WTC11 (cell line): ENCODE measurements around the gene UBLCP1. TPM values are rescaled to one million over a fixed set of nuclear protein-coding genes. Genes with fewer than 3 reads are reported as not detected.

Experiments
- ATAC-seq: fragments of 200-7000 bp; cut with Tn5 transposase; 2 replicates; pipeline ENCODE4 v1.10.0; 2021; ENCODE audit warnings: mild to moderate bottlenecking, moderate library complexity
- CTCF ChIA-PET: fragments of 300-600 bp; sonication (Branson Sonifier 250); formaldehyde crosslinking; loops from one replicate; lab custom pipeline; 2021; ENCODE audit warnings: antibody characterized with exemption; lab: Charles Lee
- POLR2A ChIA-PET: fragments of 350-600 bp; sonication (Branson Sonifier 250); formaldehyde crosslinking; loops from one replicate; lab custom pipeline; 2021; ENCODE audit warnings: antibody characterized with exemption; lab: Charles Lee
- DNase-seq: peaks from one replicate; pipeline ENCODE4 v3.0.0; 2021; ENCODE audit warnings: low spot score
- H3K27ac Mint-ChIP-seq: 2 replicates; pipeline ENCODE4 v1.8.0; 2021; ENCODE audit warnings: mixed read lengths
- H3K27me3 Mint-ChIP-seq: 2 replicates; pipeline ENCODE4 v1.8.0; 2021; ENCODE audit warnings: low read depth, mild to moderate bottlenecking, moderate library complexity, mixed read lengths
- H3K36me3 Mint-ChIP-seq: 2 replicates; pipeline ENCODE4 v1.8.0; 2021; ENCODE audit warnings: mixed read lengths
- H3K4me1 Mint-ChIP-seq: 2 replicates; pipeline ENCODE4 v1.8.0; 2022; ENCODE audit warnings: mixed read lengths
- H3K4me3 Mint-ChIP-seq: 2 replicates; pipeline ENCODE4 v1.8.0; 2021; ENCODE audit warnings: mild to moderate bottlenecking, moderate library complexity, mixed read lengths
- H3K9me3 Mint-ChIP-seq: 2 replicates; pipeline ENCODE4 v1.8.0; 2021; ENCODE audit warnings: mixed read lengths
- ATF1 ChIP-seq: sonication (generic); formaldehyde crosslinking; IDR thresholded peaks from 2 replicates; pipeline ENCODE4 v1.8.1; 2023; ENCODE audit warnings: mild to moderate bottlenecking, moderate library complexity, missing genetic modification reagents
- FOXJ3 ChIP-seq: sonication (generic); formaldehyde crosslinking; IDR thresholded peaks from 2 replicates; pipeline ENCODE4 v1.9.0; 2021; ENCODE audit warnings: missing genetic modification reagents, mild to moderate bottlenecking, borderline replicate concordance
- JUN ChIP-seq: sonication (generic); formaldehyde crosslinking; IDR thresholded peaks from 2 replicates; pipeline ENCODE4 v1.8.0; 2023; ENCODE audit warnings: mild to moderate bottlenecking, missing genetic modification reagents
- NFE2L1 ChIP-seq: sonication (generic); formaldehyde crosslinking; IDR thresholded peaks from 2 replicates; pipeline ENCODE4 v1.8.1; 2023; ENCODE audit warnings: missing genetic modification reagents
- NR1H2 ChIP-seq: sonication (generic); formaldehyde crosslinking; IDR thresholded peaks from 2 replicates; pipeline ENCODE4 v1.9.0; 2021; ENCODE audit warnings: mild to moderate bottlenecking, moderate library complexity, missing genetic modification reagents
- OVOL2 ChIP-seq: fragments of 250-450 bp; sonication (Bioruptor Pico); IDR thresholded peaks from 2 replicates; pipeline ENCODE4 v1.9.0; 2021; ENCODE audit warnings: mild to moderate bottlenecking, borderline replicate concordance
- RORB ChIP-seq: fragments of 250-450 bp; sonication (Bioruptor Pico); IDR thresholded peaks from 2 replicates; pipeline ENCODE4 v1.9.0; 2021; ENCODE audit warnings: mild to moderate bottlenecking
- ZNF138 ChIP-seq: sonication (generic); formaldehyde crosslinking; conservative IDR thresholded peaks from 2 replicates; pipeline ENCODE4 v1.8.1; 2022; ENCODE audit warnings: mild to moderate bottlenecking, moderate library complexity, missing genetic modification reagents
- ZNF281 ChIP-seq: sonication (generic); formaldehyde crosslinking; IDR thresholded peaks from 2 replicates; pipeline ENCODE4 v1.8.0; 2023; ENCODE audit warnings: mild to moderate bottlenecking, missing genetic modification reagents
- total RNA-seq: library from RNA; stranded (reverse); gene quantifications from 3 replicates; pipeline ENCODE4 v1.2.3, GENCODE V29; 2021
- TF ChIP-seq, protein P1 (sequence below): sonication (generic); formaldehyde crosslinking; IDR thresholded peaks from 2 replicates; pipeline ENCODE4 v1.8.1; 2022; ENCODE audit warnings: low read depth, mild to moderate bottlenecking, moderate library complexity, missing genetic modification reagents, borderline replicate concordance
- TF ChIP-seq, protein P2 (sequence below): sonication (generic); formaldehyde crosslinking; conservative IDR thresholded peaks from 2 replicates; pipeline ENCODE4 v1.8.1; 2022; ENCODE audit warnings: mild to moderate bottlenecking, missing genetic modification reagents
- TF ChIP-seq, protein P3 (sequence below): sonication (generic); formaldehyde crosslinking; conservative IDR thresholded peaks from 2 replicates; pipeline ENCODE4 v1.8.1; 2023; ENCODE audit warnings: mild to moderate bottlenecking, low read depth, missing genetic modification reagents, moderate library complexity
- TF ChIP-seq, protein P4 (sequence below): fragments of 250-450 bp; sonication (Bioruptor Pico); IDR thresholded peaks from 2 replicates; pipeline ENCODE4 v1.8.0; 2021; ENCODE audit warnings: mild to moderate bottlenecking
- TF ChIP-seq, protein P5 (sequence below): sonication (generic); formaldehyde crosslinking; IDR thresholded peaks from 2 replicates; pipeline ENCODE4 v1.8.1; 2022; ENCODE audit warnings: missing genetic modification reagents, borderline replicate concordance
- TF ChIP-seq, protein P6 (sequence below): sonication (generic); formaldehyde crosslinking; IDR thresholded peaks from 2 replicates; pipeline ENCODE4 v1.8.0; 2023; ENCODE audit warnings: missing genetic modification reagents, mild to moderate bottlenecking, borderline replicate concordance

Gene UBLCP1
- total RNA-seq, 1 experiment from 2014 or later, result 31.0 TPM

DNA sequence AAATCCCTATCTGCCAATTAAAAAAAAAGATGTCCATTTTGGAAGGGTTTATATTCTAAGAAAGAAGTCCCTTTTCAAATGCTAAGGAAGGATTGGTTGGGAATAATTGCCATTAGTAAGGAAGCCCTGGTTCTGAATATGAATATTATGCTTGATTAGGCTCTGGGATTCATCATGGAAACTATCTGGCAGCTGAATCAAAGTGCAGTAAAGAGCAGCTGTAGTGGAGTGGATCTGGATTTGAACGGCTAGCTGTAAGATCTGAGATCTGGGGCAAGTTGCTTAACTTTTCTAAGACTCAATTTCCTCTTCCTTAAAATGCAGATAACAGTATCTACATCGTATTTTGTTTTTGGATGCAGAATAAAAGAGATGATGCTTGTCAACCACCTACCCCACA lies 56.7 kb downstream of the UBLCP1 start:
- H3K4me3 Mint-ChIP-seq, result no peak overlapping the region
- no peak for DNase-seq
- ChIA-PET POLR2A (no interaction called here), CTCF (interaction anchor here (1.8 to 4.9 kb wide), 2 partner anchors 12 to 162 kb away, joined by 9 to 62 read pairs; no protein-coding TSS in a partner anchor)
- TF ChIP-seq ATF1 (CRISPR knock-in tag) (no peak), JUN (CRISPR knock-in tag) (no peak), ZNF281 (CRISPR knock-in tag) (no peak)
- TF ChIP-seq, protein P1, sequence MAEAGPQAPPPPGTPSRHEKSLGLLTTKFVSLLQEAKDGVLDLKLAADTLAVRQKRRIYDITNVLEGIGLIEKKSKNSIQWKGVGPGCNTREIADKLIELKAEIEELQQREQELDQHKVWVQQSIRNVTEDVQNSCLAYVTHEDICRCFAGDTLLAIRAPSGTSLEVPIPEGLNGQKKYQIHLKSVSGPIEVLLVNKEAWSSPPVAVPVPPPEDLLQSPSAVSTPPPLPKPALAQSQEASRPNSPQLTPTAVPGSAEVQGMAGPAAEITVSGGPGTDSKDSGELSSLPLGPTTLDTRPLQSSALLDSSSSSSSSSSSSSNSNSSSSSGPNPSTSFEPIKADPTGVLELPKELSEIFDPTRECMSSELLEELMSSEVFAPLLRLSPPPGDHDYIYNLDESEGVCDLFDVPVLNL, result no peak
- TF ChIP-seq, protein P2, sequence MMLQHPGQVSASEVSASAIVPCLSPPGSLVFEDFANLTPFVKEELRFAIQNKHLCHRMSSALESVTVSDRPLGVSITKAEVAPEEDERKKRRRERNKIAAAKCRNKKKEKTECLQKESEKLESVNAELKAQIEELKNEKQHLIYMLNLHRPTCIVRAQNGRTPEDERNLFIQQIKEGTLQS (CRISPR knock-in tag), result no peak
- TF ChIP-seq, protein P3, sequence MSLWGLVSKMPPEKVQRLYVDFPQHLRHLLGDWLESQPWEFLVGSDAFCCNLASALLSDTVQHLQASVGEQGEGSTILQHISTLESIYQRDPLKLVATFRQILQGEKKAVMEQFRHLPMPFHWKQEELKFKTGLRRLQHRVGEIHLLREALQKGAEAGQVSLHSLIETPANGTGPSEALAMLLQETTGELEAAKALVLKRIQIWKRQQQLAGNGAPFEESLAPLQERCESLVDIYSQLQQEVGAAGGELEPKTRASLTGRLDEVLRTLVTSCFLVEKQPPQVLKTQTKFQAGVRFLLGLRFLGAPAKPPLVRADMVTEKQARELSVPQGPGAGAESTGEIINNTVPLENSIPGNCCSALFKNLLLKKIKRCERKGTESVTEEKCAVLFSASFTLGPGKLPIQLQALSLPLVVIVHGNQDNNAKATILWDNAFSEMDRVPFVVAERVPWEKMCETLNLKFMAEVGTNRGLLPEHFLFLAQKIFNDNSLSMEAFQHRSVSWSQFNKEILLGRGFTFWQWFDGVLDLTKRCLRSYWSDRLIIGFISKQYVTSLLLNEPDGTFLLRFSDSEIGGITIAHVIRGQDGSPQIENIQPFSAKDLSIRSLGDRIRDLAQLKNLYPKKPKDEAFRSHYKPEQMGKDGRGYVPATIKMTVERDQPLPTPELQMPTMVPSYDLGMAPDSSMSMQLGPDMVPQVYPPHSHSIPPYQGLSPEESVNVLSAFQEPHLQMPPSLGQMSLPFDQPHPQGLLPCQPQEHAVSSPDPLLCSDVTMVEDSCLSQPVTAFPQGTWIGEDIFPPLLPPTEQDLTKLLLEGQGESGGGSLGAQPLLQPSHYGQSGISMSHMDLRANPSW (CRISPR knock-in tag), result no peak
- TF ChIP-seq, protein P4, sequence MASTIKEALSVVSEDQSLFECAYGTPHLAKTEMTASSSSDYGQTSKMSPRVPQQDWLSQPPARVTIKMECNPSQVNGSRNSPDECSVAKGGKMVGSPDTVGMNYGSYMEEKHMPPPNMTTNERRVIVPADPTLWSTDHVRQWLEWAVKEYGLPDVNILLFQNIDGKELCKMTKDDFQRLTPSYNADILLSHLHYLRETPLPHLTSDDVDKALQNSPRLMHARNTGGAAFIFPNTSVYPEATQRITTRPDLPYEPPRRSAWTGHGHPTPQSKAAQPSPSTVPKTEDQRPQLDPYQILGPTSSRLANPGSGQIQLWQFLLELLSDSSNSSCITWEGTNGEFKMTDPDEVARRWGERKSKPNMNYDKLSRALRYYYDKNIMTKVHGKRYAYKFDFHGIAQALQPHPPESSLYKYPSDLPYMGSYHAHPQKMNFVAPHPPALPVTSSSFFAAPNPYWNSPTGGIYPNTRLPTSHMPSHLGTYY (CRISPR knock-in tag), result no peak
- TF ChIP-seq, protein P5, sequence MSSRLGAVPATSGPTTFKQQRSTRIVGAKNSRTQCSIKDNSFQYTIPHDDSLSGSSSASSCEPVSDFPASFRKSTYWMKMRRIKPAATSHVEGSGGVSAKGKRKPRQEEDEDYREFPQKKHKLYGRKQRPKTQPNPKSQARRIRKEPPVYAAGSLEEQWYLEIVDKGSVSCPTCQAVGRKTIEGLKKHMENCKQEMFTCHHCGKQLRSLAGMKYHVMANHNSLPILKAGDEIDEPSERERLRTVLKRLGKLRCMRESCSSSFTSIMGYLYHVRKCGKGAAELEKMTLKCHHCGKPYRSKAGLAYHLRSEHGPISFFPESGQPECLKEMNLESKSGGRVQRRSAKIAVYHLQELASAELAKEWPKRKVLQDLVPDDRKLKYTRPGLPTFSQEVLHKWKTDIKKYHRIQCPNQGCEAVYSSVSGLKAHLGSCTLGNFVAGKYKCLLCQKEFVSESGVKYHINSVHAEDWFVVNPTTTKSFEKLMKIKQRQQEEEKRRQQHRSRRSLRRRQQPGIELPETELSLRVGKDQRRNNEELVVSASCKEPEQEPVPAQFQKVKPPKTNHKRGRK (CRISPR knock-in tag), result no peak
- ATAC-seq, result no peak
- no peak overlapping the region for H3K27ac Mint-ChIP-seq
- no peaks in the 10 kb centered on the region for H3K9me3 Mint-ChIP-seq
- H3K36me3 Mint-ChIP-seq, result no peaks in the 10 kb centered on the region
- H3K27me3 Mint-ChIP-seq, result no peaks in the 10 kb centered on the region
- H3K4me1 Mint-ChIP-seq, result no peaks in the 10 kb centered on the region

DNA sequence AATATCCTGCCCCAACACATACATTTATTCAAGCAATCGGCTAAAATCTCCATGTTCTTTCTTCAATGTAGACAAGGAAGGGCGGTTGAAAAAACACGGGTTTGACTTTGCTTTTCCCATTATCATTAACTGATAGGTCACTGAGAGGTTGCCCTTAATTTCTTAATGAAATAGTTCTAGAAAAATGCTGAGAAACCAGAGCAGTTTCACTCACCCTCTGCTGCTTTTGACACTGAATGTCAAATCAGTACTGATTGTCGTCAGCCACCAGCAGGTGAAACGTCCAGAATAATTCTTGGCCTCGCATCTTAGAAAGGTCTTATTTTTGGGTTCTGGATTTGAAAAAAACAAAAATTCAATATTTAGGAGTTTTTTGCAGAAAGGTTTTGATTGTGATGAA lies 59.1 kb downstream of the UBLCP1 start:
- Mint-ChIP-seq H3K27ac (no peak overlapping the region), H3K4me3 (no peak overlapping the region), H3K27me3 (no peaks in the 10 kb centered on the region), H3K36me3 (no peaks in the 10 kb centered on the region), H3K4me1 (no peaks in the 10 kb centered on the region), H3K9me3 (no peaks in the 10 kb centered on the region)
- TF ChIP-seq RORB (CRISPR knock-in tag), result no peak
- TF ChIP-seq FOXJ3, result no peak
- ATAC-seq (no peak), DNase-seq (no peak)
- ChIA-PET CTCF (interaction anchor here (0.7 to 1.4 kb wide), 2 partner anchors 10 to 12 kb away, joined by 3 to 4 read pairs; no protein-coding TSS in a partner anchor), POLR2A (no interaction called here)

GRCh38 chr5:159324102-159324755 lies 61.1 kb downstream of the UBLCP1 start:
- POLR2A ChIA-PET, result no interaction called here
- Mint-ChIP-seq H3K9me3 (no peaks in the 10 kb centered on the region), H3K4me1 (no peaks in the 10 kb centered on the region), H3K27ac (no peak overlapping the region), H3K27me3 (no peaks in the 10 kb centered on the region), H3K4me3 (no peak overlapping the region), H3K36me3 (no peaks in the 10 kb centered on the region)
- DNase-seq, result no peak
- ATAC-seq, result no peak
- CTCF ChIA-PET, result interaction anchor here (1.1 to 1.4 kb wide), 3 partner anchors 116 to 663 kb away, joined by 3 to 6 read pairs (median 4); no protein-coding TSS in a partner anchor
- TF ChIP-seq NR1H2 (CRISPR knock-in tag) (no peak), OVOL2 (CRISPR knock-in tag) (no peak), ZNF138 (CRISPR knock-in tag) (no peak), NFE2L1 (CRISPR knock-in tag) (no peak)
- TF ChIP-seq, protein P6, sequence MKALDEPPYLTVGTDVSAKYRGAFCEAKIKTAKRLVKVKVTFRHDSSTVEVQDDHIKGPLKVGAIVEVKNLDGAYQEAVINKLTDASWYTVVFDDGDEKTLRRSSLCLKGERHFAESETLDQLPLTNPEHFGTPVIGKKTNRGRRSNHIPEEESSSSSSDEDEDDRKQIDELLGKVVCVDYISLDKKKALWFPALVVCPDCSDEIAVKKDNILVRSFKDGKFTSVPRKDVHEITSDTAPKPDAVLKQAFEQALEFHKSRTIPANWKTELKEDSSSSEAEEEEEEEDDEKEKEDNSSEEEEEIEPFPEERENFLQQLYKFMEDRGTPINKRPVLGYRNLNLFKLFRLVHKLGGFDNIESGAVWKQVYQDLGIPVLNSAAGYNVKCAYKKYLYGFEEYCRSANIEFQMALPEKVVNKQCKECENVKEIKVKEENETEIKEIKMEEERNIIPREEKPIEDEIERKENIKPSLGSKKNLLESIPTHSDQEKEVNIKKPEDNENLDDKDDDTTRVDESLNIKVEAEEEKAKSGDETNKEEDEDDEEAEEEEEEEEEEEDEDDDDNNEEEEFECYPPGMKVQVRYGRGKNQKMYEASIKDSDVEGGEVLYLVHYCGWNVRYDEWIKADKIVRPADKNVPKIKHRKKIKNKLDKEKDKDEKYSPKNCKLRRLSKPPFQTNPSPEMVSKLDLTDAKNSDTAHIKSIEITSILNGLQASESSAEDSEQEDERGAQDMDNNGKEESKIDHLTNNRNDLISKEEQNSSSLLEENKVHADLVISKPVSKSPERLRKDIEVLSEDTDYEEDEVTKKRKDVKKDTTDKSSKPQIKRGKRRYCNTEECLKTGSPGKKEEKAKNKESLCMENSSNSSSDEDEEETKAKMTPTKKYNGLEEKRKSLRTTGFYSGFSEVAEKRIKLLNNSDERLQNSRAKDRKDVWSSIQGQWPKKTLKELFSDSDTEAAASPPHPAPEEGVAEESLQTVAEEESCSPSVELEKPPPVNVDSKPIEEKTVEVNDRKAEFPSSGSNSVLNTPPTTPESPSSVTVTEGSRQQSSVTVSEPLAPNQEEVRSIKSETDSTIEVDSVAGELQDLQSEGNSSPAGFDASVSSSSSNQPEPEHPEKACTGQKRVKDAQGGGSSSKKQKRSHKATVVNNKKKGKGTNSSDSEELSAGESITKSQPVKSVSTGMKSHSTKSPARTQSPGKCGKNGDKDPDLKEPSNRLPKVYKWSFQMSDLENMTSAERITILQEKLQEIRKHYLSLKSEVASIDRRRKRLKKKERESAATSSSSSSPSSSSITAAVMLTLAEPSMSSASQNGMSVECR (CRISPR knock-in tag), result no peak
